ENCODE measurements around the gene WBP2. TPM values are rescaled to one million over a fixed set of nuclear protein-coding genes. Genes with fewer than 3 reads are reported as not detected.

Gene WBP2
- total and polyA plus RNA-seq, 10 of the 15 experiments (the other 5 are each of a cell fraction or from before 2014, with no cell fraction given), result 1.5 to 57.3 (median 27.5) TPM

- TF ChIP-seq E2F8 (IDR thresholded peaks at IDR 0.05; ENCODE audit: low read depth, partially characterized antibody) (no peak), RFX5 (IDR thresholded peaks at IDR 0.05; ENCODE audit: low read depth, low read length) (no peak)
Observed at GRCh38 chr17:75850928-75851692, 4.0 kb downstream of the WBP2 start (continued).

GRCh38 chr17:75849724-75850123, 5.4 kb downstream of the WBP2 start:
- Histone ChIP-seq H3K79me2 (ENCODE audit: control insufficient read depth, insufficient read depth, low read length) (peaks cover 12% of the 10 kb centered on the region), H3K36me3 (ENCODE audit: control insufficient read depth in 2 of 2, insufficient read depth in 2 of 2, low read length in 1 of 2) (peaks cover 3 to 9% of the 10 kb centered on the region in 2 experiments), H3K9me3 (replicated peaks; ENCODE audit: control insufficient read depth, insufficient read depth, low read length) (no peaks in the 10 kb centered on the region), H4K20me1 (ENCODE audit: control insufficient read depth, insufficient read depth) (no peaks in the 10 kb centered on the region), H3K9ac (ENCODE audit: control insufficient read depth, insufficient read depth, low read length) (no peak overlapping the region), H3K4me1 (ENCODE audit: control insufficient read depth, insufficient read depth, low read length) (peaks cover 20% of the 10 kb centered on the region), H3K4me2 (ENCODE audit: control insufficient read depth, insufficient read depth) (no peak overlapping the region), H3K4me3 (no peak overlapping the region), H2AFZ (ENCODE audit: control insufficient read depth, low read depth, low read length) (no peak overlapping the region), H3K27ac (ENCODE audit: control insufficient read depth, insufficient read depth) (no peak overlapping the region), H3K27me3 (replicated peaks in 1 of 2; ENCODE audit: control insufficient read depth in 2 of 2, insufficient read depth in 2 of 2, low read length in 1 of 2) (no peaks in the 10 kb centered on the region)
- FAIRE-seq (no peak), ATAC-seq (no peak), DNase-seq (ENCODE audit: low read depth, low spot score) (no peak)
- BruUV-seq (replicated peaks), result no TSS peak
- ChIA-PET SMC1A (ENCODE audit: uncharacterized antibody, unreplicated experiment) (interaction anchor here (0.9 kb wide), 1 partner anchor 41 kb away, joined by 3 read pairs; no protein-coding TSS in a partner anchor), RAD21 (ENCODE audit: unreplicated experiment) (interaction anchor here (1.0 to 1.6 kb wide), 3 partner anchors 20 to 96 kb away, joined by 3 read pairs; no protein-coding TSS in a partner anchor), CTCF (interaction anchor here (0.5 to 8.7 kb wide), 13 partner anchors 9 to 97 kb away, joined by 3 to 117 read pairs (median 4); partner anchors contain the start of genes TRIM47, TRIM65 and WBP2), POLR2A (interaction anchor here (0.6 to 1.0 kb wide), 2 partner anchors 9 to 65 kb away, joined by 4 to 5 read pairs; partner anchors contain the start of gene UNK)
- intact Hi-C loops (cut with micrococcal nuclease; ENCODE audit: unreplicated experiment), result no loop called here
- 83% methylated on average over 9 of the region's 9 CpGs for WGBS (ENCODE audit: insufficient coverage, insufficient replicate concordance, low lambda C conversion rate, missing lambda C conversion rate)
- in situ Hi-C loops (cut with MboI), result no loop called here
- TF ChIP-seq E2F4 (IDR thresholded peaks at IDR 0.05; ENCODE audit: low read depth, low read length) (no peak), POLR2A (IDR thresholded peaks at IDR 0.05; ENCODE audit: low read depth, low read length) (0 out of 2 replicates have a peak, but pooled peaks have one; percentile 28), NBN (IDR thresholded peaks at IDR 0.05) (no peak), CHD2 (IDR thresholded peaks at IDR 0.05; ENCODE audit: borderline replicate concordance, low read depth, low read length) (no peak)

Measured in GM12878 (cell line).